Measurements from ENCODE around the gene ATG13.

The ATG13 gene

DNA sequence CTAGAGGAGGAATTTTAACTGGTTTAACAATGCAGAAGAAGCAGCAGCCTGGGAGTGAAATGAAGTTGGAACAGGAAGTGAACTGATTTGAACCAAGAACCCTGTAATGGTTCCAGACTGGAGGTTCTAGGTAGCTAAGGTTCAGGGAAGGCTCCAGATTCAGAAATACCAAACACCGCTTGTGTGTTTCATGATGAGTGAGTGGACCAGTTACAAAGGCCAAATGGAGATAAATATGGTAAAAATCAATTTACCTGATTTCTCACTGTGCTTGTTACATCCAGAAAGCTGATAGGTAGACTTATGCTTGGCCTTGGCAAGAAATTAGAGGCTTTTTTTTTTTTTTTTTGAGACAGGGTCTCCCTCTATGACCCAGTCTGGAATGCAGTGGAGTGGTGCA lies 12.9 kb downstream of the ATG13 start:
- Mint-ChIP-seq H3K27me3 (no peaks in the 10 kb centered on the region), H3K4me3 (no peak overlapping the region), H3K36me3 (peaks cover 11% of the 10 kb centered on the region), H3K9me3 (no peaks in the 10 kb centered on the region), H3K27ac (no peak overlapping the region), H3K4me1 (peaks cover 18% of the 10 kb centered on the region)

DNA sequence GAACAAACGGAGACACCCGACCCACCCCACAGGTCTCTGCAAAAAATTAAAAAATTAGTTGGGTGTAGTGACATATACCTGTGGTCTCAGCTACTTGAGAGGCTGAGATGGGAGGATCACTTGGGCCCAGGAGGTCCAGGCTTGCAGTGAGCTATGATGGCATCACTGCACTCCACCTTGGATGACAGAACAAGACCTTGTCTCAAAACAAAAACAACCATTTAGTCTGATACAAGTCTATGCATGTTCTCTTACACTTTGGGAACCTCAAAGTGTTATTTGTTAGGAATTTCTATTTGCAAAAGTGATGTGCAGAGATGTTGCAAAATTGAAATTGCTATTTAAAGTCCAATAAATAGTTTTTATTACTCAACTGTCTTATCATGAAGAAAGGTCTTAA lies 14.3 kb downstream of the ATG13 start:
- H3K27ac Mint-ChIP-seq: no peak overlapping the region
- peaks cover 12% of the 10 kb centered on the region for H3K4me1 Mint-ChIP-seq
- no peak overlapping the region for H3K4me3 Mint-ChIP-seq
- H3K27me3 Mint-ChIP-seq: no peaks in the 10 kb centered on the region
- peaks cover 8% of the 10 kb centered on the region for H3K36me3 Mint-ChIP-seq
- H3K9me3 Mint-ChIP-seq: no peaks in the 10 kb centered on the region

GRCh38 chr11:46632502-46632901 lies 15.1 kb downstream of the ATG13 start:
- Mint-ChIP-seq H3K4me3 (no peak overlapping the region), H3K27me3 (no peaks in the 10 kb centered on the region), H3K9me3 (no peaks in the 10 kb centered on the region), H3K27ac (no peak overlapping the region), H3K4me1 (peaks cover 10% of the 10 kb centered on the region), H3K36me3 (peaks cover 8% of the 10 kb centered on the region)

GRCh38 chr11:46633291-46634217 lies 16.2 kb downstream of the ATG13 start:
- Mint-ChIP-seq H3K36me3 (peaks cover 10% of the 10 kb centered on the region), H3K4me3 (no peak overlapping the region), H3K27me3 (no peaks in the 10 kb centered on the region), H3K9me3 (no peaks in the 10 kb centered on the region), H3K4me1 (peaks cover 13% of the 10 kb centered on the region), H3K27ac (no peak overlapping the region)

DNA sequence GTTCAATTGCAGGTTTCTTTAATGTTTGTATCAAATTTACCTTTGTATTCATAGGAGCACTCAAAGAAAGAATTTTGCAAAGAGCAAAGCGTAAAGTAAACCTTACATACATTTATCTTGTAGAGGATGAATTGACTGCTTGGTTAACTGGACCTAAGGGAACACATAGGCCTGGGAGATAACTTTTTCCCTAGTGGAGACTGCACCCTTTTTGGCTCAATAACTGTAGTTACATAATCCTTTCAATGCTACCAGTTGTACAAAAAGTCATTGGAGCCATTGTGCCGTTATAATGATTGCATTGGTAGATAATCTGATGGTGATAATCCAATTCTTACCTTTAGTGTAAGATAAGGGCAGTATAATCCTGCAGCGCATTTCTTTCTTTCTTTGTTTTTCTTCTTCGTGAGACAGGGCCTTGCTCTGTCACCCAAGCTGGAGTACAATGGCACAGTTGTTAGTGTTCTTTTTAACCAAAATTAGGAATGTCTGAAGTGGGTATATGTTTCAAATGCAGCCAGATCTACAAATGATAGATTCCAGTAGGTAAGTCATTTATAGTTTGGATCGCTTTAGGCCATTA lies 18.3 kb downstream of the ATG13 start:
- Mint-ChIP-seq H3K4me1 (peaks cover 15% of the 10 kb centered on the region), H3K9me3 (peaks cover 4% of the 10 kb centered on the region), H3K27me3 (no peaks in the 10 kb centered on the region), H3K27ac (no peak overlapping the region), H3K4me3 (no peak overlapping the region), H3K36me3 (peaks cover 15% of the 10 kb centered on the region)

DNA sequence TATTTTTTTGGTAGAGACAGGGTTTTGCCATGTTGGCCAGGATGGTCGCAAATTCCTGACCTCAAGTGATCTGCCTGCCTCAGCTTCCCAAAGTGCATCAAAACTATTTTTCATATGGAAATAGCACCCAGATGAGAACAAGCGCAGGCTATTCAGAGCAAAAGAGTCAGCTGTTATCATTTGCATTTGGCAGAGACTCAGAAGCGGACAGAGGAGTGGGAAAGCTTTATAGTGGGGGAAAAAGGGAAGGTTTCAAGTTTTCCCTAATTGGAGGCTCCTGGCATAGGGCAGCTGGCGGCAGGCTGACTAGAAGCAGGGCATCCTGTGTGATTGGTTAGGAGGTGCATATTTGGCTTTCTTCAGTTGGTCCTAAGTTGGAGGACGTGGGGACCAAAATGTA lies 20.2 kb downstream of the ATG13 start:
- peaks cover 14% of the 10 kb centered on the region for H3K4me1 Mint-ChIP-seq
- no peak overlapping the region for H3K27ac Mint-ChIP-seq
- H3K36me3 Mint-ChIP-seq: peaks cover 14% of the 10 kb centered on the region
- H3K4me3 Mint-ChIP-seq: no peak overlapping the region
- H3K9me3 Mint-ChIP-seq: peaks cover 4% of the 10 kb centered on the region
- no peaks in the 10 kb centered on the region for H3K27me3 Mint-ChIP-seq

DNA sequence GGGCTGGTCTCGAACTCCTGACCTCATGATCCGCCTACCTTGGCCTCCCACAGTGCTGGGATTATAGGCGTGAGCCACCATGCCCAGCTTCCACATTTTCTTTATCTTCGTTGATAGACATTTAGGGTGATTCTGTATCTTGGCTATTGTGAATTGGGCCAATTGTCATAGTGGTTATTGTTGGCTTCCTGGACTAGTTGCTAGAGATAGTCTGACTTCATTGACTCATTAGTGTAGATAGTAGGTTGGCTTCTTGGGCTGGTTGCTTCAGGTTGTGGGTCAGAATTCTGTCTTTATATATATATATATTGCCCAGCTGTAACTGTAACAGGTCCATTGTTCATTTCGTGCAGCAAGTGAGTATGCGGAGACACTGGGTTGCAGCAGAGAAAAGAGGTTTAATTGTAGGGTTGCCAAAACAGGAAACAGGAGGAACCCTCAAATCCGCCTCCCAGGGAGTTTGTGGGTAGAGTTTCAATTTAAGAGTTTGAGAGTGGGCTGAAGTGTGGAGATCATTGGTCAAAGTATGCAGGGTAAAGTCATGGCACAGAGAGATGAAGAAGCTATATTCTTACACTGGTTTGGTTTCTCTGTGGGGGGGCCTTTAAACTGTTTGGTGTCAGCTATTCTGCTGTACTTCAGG lies 22.0 kb downstream of the ATG13 start:
- Mint-ChIP-seq H3K27ac (no peak overlapping the region), H3K4me3 (no peak overlapping the region), H3K36me3 (peaks cover 12% of the 10 kb centered on the region), H3K27me3 (no peaks in the 10 kb centered on the region), H3K9me3 (peaks cover 4% of the 10 kb centered on the region), H3K4me1 (peaks cover 21% of the 10 kb centered on the region)

DNA sequence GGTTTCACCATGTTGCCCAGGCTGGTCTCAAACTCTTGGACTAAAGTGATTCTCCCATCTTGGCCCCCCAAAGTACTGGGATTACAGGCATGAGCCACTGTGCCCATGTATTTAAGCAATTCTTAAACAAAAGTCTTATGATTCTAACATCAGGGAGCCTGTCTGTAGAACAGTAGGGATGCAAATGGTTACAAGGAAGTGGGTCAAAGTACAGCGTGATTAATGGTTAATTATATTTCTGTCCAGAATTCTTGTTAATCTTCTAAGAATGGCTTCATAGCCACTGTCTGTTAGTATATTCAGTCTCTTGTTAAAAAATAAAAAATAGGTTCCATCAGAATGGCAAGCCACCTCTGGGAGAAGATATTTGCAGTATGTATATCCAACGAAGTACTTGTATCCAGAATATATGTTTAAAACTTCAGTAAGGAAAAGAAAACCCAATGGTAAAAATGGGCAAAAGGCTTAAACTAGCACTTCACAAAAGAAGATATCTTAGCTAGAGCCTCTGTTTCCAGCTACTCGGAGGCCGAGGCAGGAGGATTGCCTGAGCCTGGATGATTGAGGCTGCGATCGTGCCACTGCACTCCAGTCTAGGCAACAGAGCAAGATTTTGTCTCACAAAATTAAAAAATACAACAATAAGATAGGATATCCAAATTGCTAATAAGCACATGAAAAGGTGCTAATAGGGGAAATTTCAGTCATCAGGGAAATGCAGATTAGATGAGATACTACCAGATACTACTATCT lies 22.9 kb downstream of the ATG13 start:
- Mint-ChIP-seq H3K36me3 (peaks cover 13% of the 10 kb centered on the region), H3K9me3 (peaks cover 4% of the 10 kb centered on the region), H3K27ac (no peak overlapping the region), H3K27me3 (no peaks in the 10 kb centered on the region), H3K4me3 (no peak overlapping the region), H3K4me1 (peaks cover 21% of the 10 kb centered on the region)

- H3K27me3 Mint-ChIP-seq: no peaks in the 10 kb centered on the region
- H3K36me3 Mint-ChIP-seq: peaks cover 19% of the 10 kb centered on the region
- H3K9me3 Mint-ChIP-seq: peaks cover 4% of the 10 kb centered on the region
- H3K4me3 Mint-ChIP-seq: no peak overlapping the region
- no peak overlapping the region for H3K27ac Mint-ChIP-seq
- peaks cover 21% of the 10 kb centered on the region for H3K4me1 Mint-ChIP-seq
These were observed 24.3 kb downstream of the ATG13 start for GRCh38 chr11:46641639-46642038.

GRCh38 chr11:46642627-46643335 lies 25.4 kb downstream of the ATG13 start:
- H3K27me3 Mint-ChIP-seq: no peaks in the 10 kb centered on the region
- H3K4me3 Mint-ChIP-seq: no peak overlapping the region
- no peak overlapping the region for H3K27ac Mint-ChIP-seq
- H3K4me1 Mint-ChIP-seq: peaks cover 21% of the 10 kb centered on the region
- peaks cover 19% of the 10 kb centered on the region for H3K36me3 Mint-ChIP-seq
- H3K9me3 Mint-ChIP-seq: peaks cover 4% of the 10 kb centered on the region

GRCh38 chr11:46643531-46643930 lies 26.2 kb downstream of the ATG13 start:
- peaks cover 4% of the 10 kb centered on the region for H3K9me3 Mint-ChIP-seq
- peaks cover 18% of the 10 kb centered on the region for H3K4me1 Mint-ChIP-seq
- no peak overlapping the region for H3K4me3 Mint-ChIP-seq
- no peaks in the 10 kb centered on the region for H3K27me3 Mint-ChIP-seq
- peaks cover 17% of the 10 kb centered on the region for H3K36me3 Mint-ChIP-seq
- peak overlapping the region; percentile 70 for H3K27ac Mint-ChIP-seq

GRCh38 chr11:46643986-46644385 lies 26.6 kb downstream of the ATG13 start:
- Mint-ChIP-seq H3K9me3 (peaks cover 4% of the 10 kb centered on the region), H3K27me3 (no peaks in the 10 kb centered on the region), H3K36me3 (peaks cover 16% of the 10 kb centered on the region), H3K27ac (no peak overlapping the region), H3K4me3 (no peak overlapping the region), H3K4me1 (peaks cover 16% of the 10 kb centered on the region)

DNA sequence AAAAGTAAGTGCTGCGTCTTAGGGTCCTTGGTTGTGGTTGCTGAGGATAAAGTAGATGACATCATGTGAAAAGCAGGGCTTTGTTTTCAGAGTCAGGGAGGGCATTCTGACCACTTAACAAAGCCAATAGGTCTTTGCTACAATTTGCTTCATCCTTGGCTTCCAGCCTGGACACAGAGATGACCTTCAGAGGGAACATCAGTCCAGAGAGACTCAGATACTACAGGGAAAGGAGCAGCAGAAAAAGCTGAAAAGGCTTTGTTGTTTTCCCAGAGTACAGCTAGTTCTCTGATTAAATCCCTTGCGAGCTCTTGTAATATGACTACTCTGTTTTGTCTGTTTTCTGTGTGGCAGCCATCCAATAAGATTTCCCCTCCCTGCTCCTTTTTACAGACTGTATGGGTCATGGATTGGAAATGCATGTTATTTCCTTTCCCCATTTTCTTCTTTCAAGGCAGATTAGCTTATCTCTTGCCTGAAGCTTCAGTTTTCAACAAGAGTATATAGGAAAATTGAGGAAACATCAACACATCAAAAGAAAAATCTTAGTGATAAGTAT lies 31.9 kb downstream of the ATG13 start:
- H3K4me1 Mint-ChIP-seq: no peaks in the 10 kb centered on the region
- no peaks in the 10 kb centered on the region for H3K9me3 Mint-ChIP-seq
- H3K27me3 Mint-ChIP-seq: no peaks in the 10 kb centered on the region
- H3K27ac Mint-ChIP-seq: no peak overlapping the region
- H3K4me3 Mint-ChIP-seq: no peak overlapping the region
- H3K36me3 Mint-ChIP-seq: peaks cover 9% of the 10 kb centered on the region

DNA sequence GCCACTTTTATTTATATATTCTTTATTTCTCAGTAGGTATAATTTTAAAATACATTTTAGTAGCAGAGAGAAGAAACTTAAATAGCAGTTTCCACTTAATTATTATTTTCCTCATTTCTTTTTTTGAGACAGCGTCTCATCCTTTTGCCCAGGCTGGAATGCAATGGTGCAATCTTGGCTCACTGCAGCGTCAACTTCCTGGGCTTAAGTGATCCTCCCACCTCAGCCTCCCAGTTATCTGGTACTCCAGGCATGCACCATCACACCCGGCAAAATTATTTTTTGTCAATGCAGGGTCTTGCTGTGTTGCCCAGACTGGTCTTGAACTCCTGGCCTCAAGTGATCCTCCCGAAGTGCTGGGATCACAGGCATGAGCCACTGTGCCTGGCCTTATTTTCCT lies 38.3 kb downstream of the ATG13 start:
- Mint-ChIP-seq H3K36me3 (peaks cover 6% of the 10 kb centered on the region), H3K27me3 (no peaks in the 10 kb centered on the region), H3K4me3 (no peak overlapping the region), H3K27ac (no peak overlapping the region), H3K4me1 (no peaks in the 10 kb centered on the region), H3K9me3 (no peaks in the 10 kb centered on the region)

DNA sequence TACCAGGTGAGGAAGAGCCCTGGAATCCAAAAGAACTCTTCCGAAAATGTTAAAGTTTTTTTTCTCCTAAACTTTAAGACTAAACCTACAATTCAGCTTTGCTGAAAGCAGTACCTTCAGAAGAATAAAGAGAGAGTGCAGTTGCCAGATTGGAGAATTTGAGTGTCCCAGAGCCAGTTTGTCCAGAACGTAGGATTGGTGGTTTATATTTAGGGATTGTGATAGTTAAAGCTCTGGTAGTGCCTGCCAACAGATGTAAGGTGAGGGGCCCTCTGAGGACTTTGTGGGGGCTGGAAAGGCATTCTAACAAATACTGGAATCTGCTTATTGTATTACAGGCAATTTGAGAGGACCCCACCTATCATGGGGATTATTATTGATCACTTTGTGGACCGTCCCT lies 39.8 kb downstream of the ATG13 start:
- peaks cover 6% of the 10 kb centered on the region for H3K36me3 Mint-ChIP-seq
- H3K27me3 Mint-ChIP-seq: no peaks in the 10 kb centered on the region
- no peaks in the 10 kb centered on the region for H3K9me3 Mint-ChIP-seq
- H3K4me1 Mint-ChIP-seq: no peaks in the 10 kb centered on the region
- no peak overlapping the region for H3K4me3 Mint-ChIP-seq
- H3K27ac Mint-ChIP-seq: peak overlapping the region; percentile 4
